Stimulated activated CD4-positive, alpha-beta T cell treated with anti-CD3 and anti-CD28 coated beads, Interleukin-2, amount 100 ng/mL, for 48 hours (primary cell): Measurements from ENCODE around the gene MAP4K4.
"Not testable (repeated sequence)": the region's sequence is repeated elsewhere in the genome, so short reads cannot be mapped to it uniquely, and the experiment has no call there.

Source experiments
- DNase-seq, 2 donors: peaks; one replicate each; pipeline ENCODE4 v3.0.0-alpha.2; 2020

MAP4K4 gene

DNA sequence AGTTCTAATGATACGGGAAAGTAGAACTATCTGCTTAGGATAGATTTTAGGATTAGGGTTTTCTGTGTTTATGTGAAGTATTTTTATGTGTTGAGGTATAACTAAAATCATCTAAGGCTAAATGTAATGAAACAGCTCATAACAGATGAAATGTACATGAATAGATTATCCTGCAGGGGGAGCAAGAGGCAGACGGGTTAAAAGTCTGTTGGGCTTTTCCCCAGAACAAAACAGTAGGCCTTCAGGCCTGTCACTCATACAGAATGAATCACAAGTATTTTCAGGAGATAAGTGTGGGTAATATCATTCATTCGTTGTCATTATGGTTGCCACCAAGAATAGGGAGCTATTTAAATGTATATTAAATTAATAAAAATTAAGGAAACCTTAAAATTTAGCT lies 186.4 kb downstream of the MAP4K4 start:
- DNase-seq = peak in 1 of 2 donors; percentile 16

DNA sequence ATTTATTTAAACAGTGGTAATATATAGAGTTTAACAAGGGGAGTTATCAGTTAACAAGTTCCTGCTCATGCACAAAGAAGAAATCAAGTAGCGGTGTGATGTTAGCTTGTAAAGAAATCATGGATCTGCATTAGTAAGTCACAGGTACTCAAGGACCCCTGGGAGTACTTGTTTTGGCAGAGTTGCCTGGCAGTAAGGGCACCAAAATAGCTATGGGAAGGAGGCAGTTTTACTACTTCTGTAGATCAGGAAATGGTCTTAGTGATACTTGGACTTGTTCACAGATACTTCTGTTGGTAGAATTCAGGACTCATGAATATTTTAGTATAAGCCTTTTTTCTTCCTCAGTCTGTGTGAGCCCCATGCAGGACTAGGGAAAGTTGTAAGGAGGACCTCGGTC lies 186.9 kb downstream of the MAP4K4 start:
- no peak for DNase-seq

DNA sequence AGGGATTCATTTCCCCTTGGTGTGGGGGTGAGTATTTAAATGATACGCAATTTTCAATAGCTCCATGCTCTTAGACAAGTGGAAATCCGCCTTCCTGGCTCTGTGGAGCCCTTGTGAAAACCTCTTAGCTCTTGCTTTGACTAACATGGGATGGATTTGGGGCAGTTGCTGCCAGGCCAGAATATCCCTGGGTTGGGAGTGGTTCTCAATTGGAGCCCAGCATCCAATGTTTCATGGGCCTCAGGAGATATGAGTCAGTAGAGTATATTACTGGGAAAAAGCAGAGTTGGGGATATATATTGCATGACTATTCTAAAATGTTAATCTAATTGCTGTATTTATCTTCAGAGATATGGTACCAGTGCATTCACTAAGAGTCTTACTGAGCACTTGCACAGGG lies 189.8 kb downstream of the MAP4K4 start:
- DNase-seq = no peak

DNA sequence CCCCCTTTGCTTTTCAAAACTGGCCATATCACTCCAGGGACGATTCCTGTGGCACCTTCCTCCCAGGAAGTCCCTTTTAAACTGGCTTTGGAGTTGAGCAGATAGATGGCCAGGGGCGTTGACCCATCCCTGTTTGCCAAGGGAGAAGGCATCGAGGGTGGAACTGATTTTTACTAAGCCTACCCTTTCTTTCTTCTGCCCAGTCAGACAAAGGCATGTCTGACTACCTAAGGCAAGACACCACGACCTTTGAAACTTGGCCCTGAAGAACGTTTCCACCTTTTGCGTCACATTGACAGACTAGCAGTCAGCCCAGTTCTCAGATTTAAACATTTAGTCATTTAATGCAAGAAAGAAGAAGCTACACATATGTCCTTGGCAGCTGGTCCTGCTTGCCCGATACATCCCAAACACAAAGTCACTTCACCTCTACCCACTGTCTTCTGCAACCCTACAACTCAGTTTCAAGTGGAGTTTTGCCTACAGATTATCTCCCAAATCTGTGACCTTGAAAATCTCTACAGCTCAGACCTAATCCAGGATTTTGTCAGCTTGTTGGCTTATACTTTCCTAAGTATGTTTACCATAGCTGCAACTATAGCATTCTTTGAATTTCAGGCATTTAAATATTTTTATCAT lies 192.1 kb downstream of the MAP4K4 start:
- no peak for DNase-seq

DNA sequence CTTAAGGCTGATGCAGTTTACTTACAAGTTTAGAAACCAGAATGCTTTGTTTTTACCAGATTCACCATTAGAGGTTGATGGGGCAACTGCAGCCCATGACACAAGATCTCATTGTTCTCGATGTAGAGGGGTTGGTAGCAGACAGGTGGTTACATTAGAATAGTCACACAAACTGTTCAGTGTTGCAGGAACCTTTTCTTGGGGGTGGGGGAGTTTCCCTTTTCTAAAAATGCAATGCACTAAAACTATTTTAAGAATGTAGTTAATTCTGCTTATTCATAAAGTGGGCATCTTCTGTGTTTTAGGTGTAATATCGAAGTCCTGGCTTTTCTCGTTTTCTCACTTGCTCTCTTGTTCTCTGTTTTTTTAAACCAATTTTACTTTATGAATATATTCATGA lies 194.9 kb downstream of the MAP4K4 start:
- DNase-seq = no peak

DNA sequence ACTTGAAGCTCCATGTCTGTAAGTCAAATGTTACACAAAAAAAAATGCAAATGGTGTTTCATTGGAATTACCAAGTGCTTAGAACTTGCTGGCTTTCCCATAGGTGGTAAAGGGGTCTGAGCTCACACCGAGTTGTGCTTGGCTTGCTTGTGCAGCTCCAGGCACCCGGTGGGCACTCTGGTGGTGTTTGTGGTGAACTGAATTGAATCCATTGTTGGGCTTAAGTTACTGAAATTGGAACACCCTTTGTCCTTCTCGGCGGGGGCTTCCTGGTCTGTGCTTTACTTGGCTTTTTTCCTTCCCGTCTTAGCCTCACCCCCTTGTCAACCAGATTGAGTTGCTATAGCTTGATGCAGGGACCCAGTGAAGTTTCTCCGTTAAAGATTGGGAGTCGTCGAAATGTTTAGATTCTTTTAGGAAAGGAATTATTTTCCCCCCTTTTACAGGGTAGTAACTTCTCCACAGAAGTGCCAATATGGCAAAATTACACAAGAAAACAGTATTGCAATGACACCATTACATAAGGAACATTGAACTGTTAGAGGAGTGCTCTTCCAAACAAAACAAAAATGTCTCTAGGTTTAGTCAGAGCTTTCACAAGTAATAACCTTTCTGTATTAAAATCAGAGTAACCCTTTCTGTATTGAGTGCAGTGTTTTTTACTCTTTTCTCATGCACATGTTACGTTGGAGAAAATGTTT lies 196.3 kb downstream of the MAP4K4 start:
- DNase-seq = no peak

DNA sequence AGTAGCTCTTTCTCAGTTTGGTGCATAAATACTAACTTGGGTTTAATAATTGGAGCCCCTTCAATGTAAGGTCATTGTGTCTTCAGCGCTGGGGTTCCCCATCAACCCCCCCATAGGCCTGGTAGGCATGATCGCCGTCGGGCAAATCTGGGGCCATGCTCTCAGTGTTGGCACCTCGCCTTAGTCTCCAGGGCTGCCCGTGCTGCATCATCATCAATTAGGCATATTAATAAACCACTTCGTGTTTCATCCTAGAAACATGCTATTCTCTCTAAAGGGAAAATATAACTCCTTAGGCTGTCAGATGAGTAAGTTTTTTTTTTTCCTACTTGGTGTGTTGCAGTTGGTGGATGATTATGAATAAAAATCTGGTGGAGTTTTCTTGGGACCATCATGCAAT lies 197.5 kb downstream of the MAP4K4 start:
- no peak for DNase-seq

DNA sequence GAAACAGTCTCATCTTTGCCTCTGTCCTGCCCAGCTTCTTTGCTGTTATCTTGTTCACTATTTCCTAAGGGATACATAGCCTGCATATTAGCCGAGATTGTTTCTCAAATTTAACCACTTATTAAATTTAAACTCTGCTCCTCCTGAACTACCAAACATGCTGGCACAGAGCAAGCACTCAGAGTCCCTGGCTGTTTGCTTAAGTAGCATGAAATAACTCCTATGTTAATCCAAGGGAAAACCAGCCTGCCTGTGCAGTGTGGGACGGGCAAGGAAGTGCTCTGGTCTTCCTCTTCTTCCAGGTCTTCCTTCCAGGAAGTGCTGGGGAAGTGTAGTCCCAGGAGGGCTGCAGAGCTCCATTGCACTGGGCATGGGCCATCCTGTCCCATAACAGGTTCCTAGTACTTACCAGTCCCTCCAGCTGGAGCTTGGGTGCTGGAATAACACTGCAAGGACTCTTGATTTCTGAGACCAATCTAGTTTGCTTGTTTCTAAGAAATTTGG lies 198.4 kb downstream of the MAP4K4 start:
- DNase-seq = no peak

DNA sequence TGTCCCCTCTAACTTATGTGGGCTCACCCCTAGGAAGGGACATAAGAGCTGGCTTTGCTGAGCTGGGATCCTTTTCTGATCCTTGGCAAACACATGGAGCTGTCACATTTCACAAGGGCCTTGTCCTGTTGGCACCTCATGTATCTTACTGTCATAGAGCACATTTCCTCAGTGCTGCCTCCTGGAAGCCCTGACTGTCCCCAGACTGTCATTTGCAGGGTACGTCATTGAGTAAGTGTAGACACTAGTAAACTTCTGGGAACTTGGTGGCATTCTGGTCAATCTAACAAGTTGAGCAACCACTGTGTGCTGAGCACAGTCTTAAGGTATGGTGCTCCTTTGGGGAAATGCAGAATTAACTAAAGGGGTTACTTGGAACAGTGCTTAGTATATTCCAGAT lies 199.8 kb downstream of the MAP4K4 start:
- DNase-seq = no peak

DNA sequence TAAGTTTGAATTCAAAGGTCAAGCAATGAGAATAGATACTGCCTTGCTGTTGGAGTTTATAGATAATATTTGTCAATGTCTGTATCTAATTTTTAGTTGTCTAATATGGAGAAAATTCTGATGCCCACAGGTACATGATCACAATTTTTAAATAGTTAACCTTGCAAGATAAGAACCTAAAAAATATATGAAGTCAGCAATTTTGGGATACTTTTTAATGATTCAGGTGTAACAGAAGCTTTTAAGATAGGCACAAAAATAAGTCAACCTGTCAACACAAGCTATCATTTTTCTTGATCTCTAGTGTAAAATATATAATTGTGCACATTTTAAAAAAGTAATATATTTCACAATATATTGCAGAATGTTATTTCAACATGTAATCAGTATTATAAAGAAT lies 201.8 kb downstream of the MAP4K4 start:
- DNase-seq = no peak

DNA sequence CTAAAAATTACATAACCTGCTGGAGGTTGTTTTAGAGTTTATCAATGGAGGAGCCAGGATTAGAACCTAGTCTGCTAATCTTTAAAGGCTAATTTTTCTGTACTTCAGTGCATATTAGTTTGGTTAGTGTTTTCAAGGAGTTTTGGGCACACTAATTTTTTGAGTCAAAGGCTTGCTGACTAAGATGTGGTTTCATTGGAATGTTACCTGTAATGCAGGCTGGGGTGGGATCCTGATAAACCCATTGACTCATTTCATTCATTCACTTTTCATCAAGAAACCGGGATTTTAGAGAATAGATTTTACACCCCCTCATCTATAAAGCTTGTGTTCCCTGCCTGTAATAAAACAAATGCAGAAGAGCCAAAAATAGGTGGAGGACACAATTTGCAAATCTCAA lies 202.4 kb downstream of the MAP4K4 start:
- no peak for DNase-seq

DNA sequence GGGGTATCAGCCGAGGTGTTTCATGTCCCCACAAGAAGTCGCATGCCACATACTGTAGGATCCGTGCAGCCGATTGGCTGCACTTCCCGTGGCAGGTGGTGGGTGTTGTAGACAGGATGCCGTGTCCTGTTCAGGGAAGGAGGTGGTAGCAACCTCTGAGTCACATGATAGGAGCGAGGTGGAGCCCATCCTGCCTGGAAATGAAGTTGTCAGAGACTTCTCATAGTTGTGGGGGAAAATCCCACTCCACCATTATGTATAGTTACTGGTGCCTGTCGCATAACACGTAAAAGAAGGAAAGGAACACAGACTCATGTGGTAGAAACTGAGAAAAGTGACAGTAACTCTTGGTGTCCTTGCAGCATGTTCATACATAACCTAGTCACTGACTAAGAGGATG lies 202.9 kb downstream of the MAP4K4 start:
- peak; percentile 40 to 41 for DNase-seq

DNA sequence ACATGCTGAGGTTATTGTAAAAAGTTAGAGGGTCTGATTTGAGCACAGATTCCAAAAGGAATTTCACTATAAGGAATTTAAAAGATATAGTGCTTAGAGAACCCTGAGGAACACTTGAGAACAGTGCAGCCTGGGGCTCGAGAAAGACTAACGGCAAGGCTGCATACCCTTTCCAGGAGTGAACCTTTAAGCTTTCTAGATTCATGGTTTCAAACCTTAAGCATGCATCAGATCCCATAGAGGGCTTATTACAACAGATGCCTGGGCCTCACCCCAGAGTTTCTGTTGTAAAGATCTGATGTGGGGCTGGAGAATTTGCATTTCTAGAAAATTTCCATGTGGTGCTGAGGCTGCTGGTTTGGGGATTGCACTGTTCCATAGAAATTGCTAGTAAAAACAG lies 203.7 kb downstream of the MAP4K4 start:
- no peak for DNase-seq

DNA sequence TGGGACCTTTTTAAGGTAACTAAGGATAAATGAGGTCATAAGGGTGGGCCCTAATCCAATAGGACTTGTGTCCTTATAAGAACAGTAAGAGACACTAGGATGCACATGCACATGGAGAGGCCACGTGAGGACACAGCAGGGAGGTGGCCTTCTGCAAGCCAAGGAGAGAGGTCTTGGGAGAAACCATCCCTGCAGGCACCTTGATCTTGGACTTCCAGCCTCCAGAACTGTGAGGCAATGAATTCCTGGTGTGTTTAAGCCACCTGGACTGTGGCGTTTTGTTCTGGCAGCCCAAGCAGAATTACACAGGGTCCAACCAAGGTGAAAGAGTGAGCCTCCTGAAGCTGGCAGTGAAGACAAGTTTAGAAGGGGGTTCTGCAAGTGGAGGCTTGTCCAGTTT lies 204.7 kb downstream of the MAP4K4 start:
- DNase-seq = no peak

DNA sequence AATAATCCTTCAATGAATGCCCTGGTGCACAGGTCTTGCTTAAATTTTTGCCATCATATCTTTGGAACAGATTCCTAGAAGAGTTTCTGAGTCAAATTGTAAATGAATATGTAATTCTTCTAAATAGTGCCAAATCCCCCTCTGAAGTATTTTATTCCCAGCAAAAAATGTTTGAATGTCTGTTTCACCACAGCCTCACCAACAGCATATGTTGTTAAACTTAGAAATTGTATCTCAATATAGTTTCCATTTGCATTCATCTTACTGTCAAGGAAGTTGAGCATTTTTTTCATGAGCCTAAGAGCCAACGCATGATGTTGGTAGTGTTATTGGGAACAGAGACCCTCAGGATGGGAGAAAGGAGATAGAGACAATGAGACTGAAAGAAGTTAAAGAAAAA lies 207.4 kb downstream of the MAP4K4 start:
- no peak for DNase-seq

DNA sequence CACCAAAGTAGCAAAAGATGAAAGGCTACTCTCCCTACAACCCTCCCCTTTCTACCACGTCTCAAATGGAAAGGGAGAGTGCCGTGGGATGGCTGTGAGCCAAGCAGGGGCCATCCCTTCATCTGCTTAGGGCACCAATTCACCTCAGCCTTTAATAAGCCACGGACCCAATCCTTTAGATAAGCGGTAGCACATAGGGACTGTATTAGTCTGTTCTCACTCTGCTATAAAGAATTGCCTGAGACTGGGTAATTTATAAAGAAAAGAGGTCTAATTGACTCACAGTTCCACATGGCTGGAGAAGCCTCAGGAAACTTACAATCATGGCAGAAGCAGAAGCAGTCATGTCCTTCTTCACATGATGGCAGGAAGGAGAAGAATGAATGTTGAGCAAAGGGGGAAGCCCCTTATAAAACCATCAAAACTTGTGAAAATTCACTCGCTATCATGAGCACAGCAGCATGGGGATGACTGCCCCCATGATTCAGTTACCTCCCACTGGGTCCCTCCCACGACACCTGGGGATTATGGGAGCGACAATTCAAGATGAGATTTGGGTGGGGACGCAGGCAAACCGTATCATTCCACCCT lies 208.3 kb downstream of the MAP4K4 start:
- DNase-seq = no peak

DNA sequence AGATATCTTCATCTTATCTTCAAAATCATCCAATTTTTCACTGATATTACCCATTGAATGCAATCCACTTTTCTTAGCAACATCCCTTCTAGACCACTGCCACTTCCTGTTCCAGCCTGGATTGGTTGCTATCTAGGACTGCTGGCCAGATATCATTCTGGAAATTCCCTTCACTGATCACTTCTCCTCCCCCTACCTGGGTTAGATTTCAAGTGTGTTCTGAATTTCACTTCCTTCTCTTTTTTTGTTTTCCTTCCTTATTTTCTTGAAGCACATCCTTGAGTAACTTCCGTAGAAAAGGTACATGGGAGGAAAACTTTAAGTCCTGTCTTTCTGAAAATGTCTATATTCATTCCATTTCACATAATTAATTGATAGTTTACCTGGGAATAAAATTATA lies 212.3 kb downstream of the MAP4K4 start:
- no peak for DNase-seq

DNA sequence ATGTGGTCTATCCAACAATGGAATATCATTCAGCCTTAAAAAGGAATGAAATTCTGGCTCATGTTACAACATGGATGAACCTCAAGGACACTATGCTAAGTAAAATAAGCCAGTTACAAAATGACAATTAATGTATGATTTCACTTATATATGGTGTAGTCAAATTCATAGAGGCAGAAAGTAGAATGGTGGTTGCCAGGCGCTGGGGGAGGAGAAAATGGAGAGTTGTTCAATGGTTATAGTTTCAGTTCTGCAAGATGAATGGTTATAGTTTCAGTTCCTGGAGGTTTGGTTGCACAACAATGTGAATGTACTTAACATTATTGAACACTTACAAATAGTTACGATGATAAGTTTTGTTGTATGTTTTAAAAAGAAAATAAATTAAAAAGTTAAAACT lies 215.0 kb downstream of the MAP4K4 start:
- DNase-seq = no peak

DNA sequence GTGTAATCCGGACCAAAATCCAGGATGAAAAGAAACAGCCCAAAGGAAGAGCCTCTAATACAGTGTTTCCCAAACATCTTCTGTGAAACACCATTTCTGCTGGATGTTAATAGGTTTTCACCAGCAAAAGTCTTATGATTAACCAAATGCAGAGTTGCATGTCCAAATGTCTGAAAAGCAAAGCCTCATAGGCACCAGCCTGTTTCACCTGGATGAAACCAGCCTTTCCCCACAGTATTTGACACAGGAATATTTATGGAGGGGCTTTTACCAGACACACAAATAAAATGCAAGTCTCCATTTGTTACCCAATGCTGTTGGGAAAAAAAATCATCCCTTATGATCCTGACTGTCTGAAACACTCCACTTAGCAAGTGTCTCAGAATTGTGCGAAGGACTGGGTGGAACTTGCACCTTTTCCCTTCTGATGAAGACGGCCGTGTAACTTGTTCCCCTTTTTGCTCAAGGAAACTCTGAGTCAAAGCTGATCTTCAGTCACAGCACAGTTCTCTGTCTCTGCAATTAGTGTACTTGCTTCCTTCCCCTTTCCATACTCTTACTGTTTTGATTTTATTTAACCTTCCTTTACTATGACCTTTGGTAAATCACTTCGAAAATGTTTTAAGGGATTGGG lies 223.9 kb downstream of the MAP4K4 start:
- no peak for DNase-seq

DNA sequence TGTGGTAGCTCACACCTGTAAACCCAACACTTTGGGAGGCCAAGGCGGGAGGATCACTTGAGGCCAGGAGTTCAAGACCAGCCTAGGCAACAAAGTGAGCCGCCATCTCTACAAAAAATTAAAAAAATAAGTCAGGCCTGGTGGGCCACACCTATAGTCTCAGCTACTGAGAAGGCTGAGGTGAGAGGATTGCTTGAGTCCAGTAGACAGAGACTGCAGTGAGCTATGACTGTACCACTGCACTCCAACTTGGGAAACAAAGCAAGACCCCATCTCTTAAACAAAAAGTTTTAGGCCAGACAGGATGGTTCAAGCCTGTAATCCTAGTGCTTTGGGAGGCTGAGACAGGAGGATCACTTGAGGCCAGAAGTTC lies 224.4 kb downstream of the MAP4K4 start:
- DNase-seq = no peak

DNA sequence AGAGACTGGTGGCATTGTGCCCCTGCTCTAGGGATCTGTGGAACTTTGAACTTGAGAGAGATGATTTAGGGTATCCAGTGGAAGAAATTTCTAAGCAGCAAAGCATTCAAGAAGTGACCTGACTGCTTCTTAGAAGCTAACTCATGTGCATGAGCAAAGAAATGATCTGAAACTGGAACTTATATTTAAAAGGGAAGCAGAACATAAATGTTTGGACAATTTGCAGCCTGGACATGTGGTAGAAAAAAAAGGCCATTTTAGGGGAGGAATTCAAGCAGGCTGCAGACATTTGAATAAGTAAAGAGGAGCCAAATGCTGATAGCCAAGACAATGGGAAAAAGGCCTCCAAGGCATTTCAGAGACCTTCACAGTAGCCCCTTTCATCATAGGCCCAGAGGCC lies 226.8 kb downstream of the MAP4K4 start:
- not testable (repeated sequence) for DNase-seq

DNA sequence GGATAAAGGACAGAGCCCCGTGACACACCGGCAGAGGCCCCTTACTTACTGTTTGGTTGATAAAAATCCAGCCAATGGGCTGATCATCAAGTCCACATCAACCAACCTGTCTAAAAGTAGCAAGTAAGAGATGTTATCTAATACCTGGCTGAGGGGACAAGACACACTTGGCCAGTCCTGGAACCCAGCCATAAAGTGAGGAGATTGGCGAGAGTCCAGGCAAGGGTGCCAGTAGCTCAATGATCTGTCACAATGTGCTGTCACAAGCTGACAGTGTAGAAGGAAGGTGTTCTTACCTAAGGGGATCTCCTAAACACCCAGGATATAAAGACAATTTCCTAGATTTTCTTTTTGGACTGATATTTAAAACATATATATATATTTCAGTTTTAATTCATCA lies 232.5 kb downstream of the MAP4K4 start:
- no peak for DNase-seq

DNA sequence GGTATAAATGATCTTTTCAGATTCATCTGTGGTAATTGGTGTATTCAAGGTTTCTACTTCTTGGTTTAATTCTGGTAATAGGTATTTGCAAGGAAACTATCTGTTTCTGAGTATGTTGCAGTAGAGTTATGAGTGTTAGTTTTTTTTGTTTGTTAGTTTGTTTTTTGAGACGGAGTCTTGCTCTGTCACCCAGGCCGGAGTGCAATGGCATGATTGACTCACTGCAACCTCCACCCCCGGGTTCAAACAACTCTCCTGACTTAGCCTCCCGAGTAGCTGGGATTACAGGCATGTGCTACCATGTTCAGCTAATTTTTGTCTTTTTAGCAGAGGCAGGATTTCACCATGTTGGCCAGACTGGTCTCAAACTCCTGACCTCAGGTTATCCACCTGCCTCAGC lies 233.3 kb downstream of the MAP4K4 start:
- no peak for DNase-seq

DNA sequence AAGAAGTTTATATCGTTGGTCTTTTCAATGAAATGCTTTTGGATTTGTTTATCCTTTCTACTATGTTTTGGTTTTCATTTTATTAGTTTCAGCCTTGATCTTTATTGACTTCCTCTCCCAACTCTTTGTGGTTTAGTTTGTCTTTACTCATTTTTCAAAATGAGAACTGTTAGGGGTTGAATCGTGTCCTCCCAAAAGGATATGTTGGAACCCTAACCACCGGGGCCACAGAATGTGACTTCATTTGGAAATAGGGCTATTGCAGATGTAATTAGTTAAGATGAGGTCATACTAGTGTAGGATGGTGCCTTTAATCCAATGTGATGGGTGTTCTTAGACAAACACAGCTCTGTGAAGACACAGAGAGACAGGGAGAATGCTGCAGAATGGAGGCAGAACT lies 233.9 kb downstream of the MAP4K4 start:
- no peak for DNase-seq
